OCI-LY7 (cell line): ENCODE results near the gene BHLHA15. TPM values are rescaled to one million over a fixed set of nuclear protein-coding genes. Genes with fewer than 3 reads are reported as not detected.

Experiments
- BruUV-seq: library from RNA; stranded (reverse); fragments of 400-500 nt; replicated peaks from 2 replicates; lab custom pipeline; 2021; lab: Mats Ljungman, UMichigan
- CTCF ChIA-PET: fragments of 300-600 bp; sonication (Branson Sonifier 250); formaldehyde crosslinking; loops from one replicate; lab custom pipeline; 2022; ENCODE audit warnings: antibody characterized with exemption; ENCODE audit not compliant: unreplicated experiment; lab: Charles Lee
- POLR2A ChIA-PET: fragments of 300-600 bp; sonication (Branson Sonifier 250); formaldehyde crosslinking; loops from one replicate; lab custom pipeline; 2022; ENCODE audit warnings: antibody characterized with exemption; lab: Charles Lee
- DNase-seq: peaks from one replicate; pipeline ENCODE4 v3.0.0-alpha.2; 2015; ENCODE audit warnings: low spot score
- H2AFZ ChIP-seq: fragments of 200-600 bp; sonication (generic), shearing (Covaris generic); 2 replicates; pipeline ENCODE4 v1.6.1; 2014; ENCODE audit warnings: mild to moderate bottlenecking, antibody characterized with exemption, low read length, moderate library complexity
- H3K27ac ChIP-seq: fragments of 200-600 bp; sonication (generic); 2 replicates; pipeline ENCODE4 v1.5.1; 2014; ENCODE audit warnings: mixed run types, low read depth, mild to moderate bottlenecking, moderate library complexity, low read length, inconsistent platforms; ENCODE audit not compliant: poor library complexity, severe bottlenecking
- H3K36me3 ChIP-seq: fragments of 200-600 bp; sonication (generic); 2 replicates; pipeline ENCODE4 v1.6.1; 2014; ENCODE audit warnings: mild to moderate bottlenecking, antibody characterized with exemption, low read length, moderate library complexity, mixed read lengths; ENCODE audit not compliant: insufficient read depth
- H3K4me1 ChIP-seq: fragments of 200-600 bp; sonication (generic); 2 replicates; pipeline ENCODE4 v1.5.1; 2014; ENCODE audit warnings: mild to moderate bottlenecking, low read length; ENCODE audit not compliant: insufficient read depth, poor library complexity, severe bottlenecking
- H3K4me2 ChIP-seq: fragments of 200-600 bp; sonication (generic); 2 replicates; pipeline ENCODE4 v1.6.1; 2014; ENCODE audit warnings: mild to moderate bottlenecking, low read length
- H3K4me3 ChIP-seq: fragments of 200-600 bp; sonication (generic); 2 replicates; pipeline ENCODE4 v1.5.1; 2014; ENCODE audit warnings: mild to moderate bottlenecking, low read depth, low read length; ENCODE audit not compliant: poor library complexity, severe bottlenecking
- H3K79me2 ChIP-seq: fragments of 200-600 bp; sonication (generic); 2 replicates; pipeline ENCODE4 v1.6.1; 2016; ENCODE audit warnings: low read depth, mild to moderate bottlenecking, low read length, moderate library complexity, mixed read lengths; ENCODE audit not compliant: insufficient read depth
- H3K9me2 ChIP-seq: fragments of 200-600 bp; sonication (generic); 2 replicates; pipeline ENCODE4 v1.6.1; 2016; ENCODE audit warnings: mild to moderate bottlenecking, low read length, mixed read lengths; ENCODE audit not compliant: insufficient read depth
- H3K9me3 ChIP-seq: fragments of 200-600 bp; sonication (generic); 2 replicates; pipeline ENCODE4 v1.6.1; 2014; ENCODE audit warnings: mild to moderate bottlenecking, mixed run types, low read length, mixed read lengths
- H4K20me1 ChIP-seq: fragments of 200-600 bp; sonication (generic); 2 replicates; pipeline ENCODE4 v1.6.1; 2014; ENCODE audit warnings: mild to moderate bottlenecking, antibody characterized with exemption, low read length, moderate library complexity, mixed read lengths; ENCODE audit not compliant: insufficient read depth
- CTCF ChIP-seq: fragments of 200-600 bp; sonication (generic); conservative IDR thresholded peaks from 2 replicates; pipeline ENCODE4 v1.5.1; 2014; ENCODE audit warnings: mild to moderate bottlenecking, antibody characterized with exemption, low read length, moderate library complexity, mixed read lengths
- EZH2phosphoT487 ChIP-seq: fragments of 200-600 bp; sonication (generic); IDR thresholded peaks from 2 replicates; pipeline ENCODE4 v1.6.1; 2018; ENCODE audit warnings: low read depth, borderline replicate concordance, mild to moderate bottlenecking, mixed run types, antibody characterized with exemption, low read length, moderate library complexity, mixed read lengths
- intact Hi-C: fragments of 100-400 bp; cut with micrococcal nuclease; formaldehyde crosslinking; loops from one replicate; pipeline ENCODE4 v1.10.0; 2022; ENCODE audit not compliant: unreplicated experiment
- total RNA-seq, 2 experiments: library from RNA; depleted of rRNA in 1 of 2; stranded (reverse); fragments of >200 nt in 1 of 2; shearing (Covaris generic) in 1 of 2; gene quantifications; 2 replicates each; pipeline ENCODE4 v1.2.3, GENCODE V29; 2014 to 2022

The BHLHA15 gene
- total RNA-seq, 2 experiments from 2014 or later, result 0.69 to 4.3 TPM

DNA sequence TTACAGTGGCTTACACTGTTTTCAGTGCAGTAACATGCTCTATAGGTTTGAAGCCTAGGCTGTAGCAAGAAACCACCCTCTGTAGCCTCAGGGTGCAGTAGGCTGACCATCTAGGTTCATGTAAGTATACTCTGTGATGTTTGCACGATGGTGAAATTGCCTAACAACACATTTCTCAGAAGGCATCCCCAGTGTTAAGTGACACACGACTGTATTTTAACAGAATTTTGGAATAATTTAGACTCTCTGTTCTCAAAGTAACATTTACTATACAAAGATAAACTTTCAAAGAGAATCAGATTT is 44.6 kb upstream of the BHLHA15 start:
- Histone ChIP-seq H3K36me3 (peaks cover under 1% of the 10 kb centered on the region; the same call in 1 of the 2 replicates), H4K20me1 (no peaks in the 10 kb centered on the region), H3K9me3 (no peaks in the 10 kb centered on the region), H2AFZ (no peak overlapping the region), H3K4me2 (no peak overlapping the region), H3K4me1 (peaks cover 3% of the 10 kb centered on the region), H3K27ac (no peak overlapping the region), H3K4me3 (no peak overlapping the region), H3K79me2 (no peaks in the 10 kb centered on the region), H3K9me2 (no peaks in the 10 kb centered on the region)
- TF ChIP-seq CTCF, result no peak
- TF ChIP-seq EZH2phosphoT487, result no peak
- intact Hi-C loops, result loop anchor here (1.0 to 5.0 kb wide), 3 partner anchors 60 to 145 kb away; partner anchors contain the start of gene LMTK2
- CTCF ChIA-PET, result interaction anchor here (0.5 to 1.0 kb wide), 3 partner anchors 28 to 92 kb away, joined by 3 to 4 read pairs (median 3); no protein-coding TSS in a partner anchor
- DNase-seq, result no peak
- BruUV-seq, result no TSS peak
- POLR2A ChIA-PET, result interaction anchor here (0.7 kb wide), 1 partner anchor 144 kb away, joined by 3 read pairs; no protein-coding TSS in a partner anchor

DNA sequence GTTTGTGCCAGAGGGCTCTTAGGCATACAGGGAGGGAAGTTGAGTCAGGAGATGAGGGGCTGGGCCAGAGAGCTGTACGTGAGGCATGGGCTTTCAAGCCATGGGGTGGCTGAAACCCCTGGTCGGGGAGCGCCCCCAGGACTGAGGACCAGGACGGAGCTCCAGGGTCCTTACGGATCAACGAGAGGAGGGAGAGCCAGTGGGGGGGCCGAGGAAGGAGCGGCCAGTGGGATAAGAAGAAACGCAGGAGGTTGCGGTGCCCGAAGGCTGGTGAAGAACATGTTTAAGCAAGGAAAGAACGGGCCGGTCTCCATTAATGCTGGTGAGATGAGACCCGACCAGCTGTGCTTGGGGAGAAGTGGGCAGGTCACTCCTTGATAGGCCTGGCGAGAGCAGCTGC is 43.6 kb upstream of the BHLHA15 start:
- peaks cover 3% of the 10 kb centered on the region for H3K4me1 ChIP-seq
- no peaks in the 10 kb centered on the region for H3K9me3 ChIP-seq
- ChIA-PET POLR2A (interaction anchor here (1.8 kb wide), 1 partner anchor 12 kb away, joined by 5 read pairs; no protein-coding TSS in a partner anchor), CTCF (interaction anchor here (1.0 kb wide), 1 partner anchor 63 kb away, joined by 3 read pairs; no protein-coding TSS in a partner anchor)
- intact Hi-C loops, result loop anchor here (5.0 kb wide), 1 partner anchor 75 kb away; no protein-coding TSS in a partner anchor
- no peak overlapping the region for H3K4me3 ChIP-seq
- DNase-seq, result no peak
- H3K27ac ChIP-seq, result no peak overlapping the region
- no peak overlapping the region for H2AFZ ChIP-seq
- H3K79me2 ChIP-seq, result no peaks in the 10 kb centered on the region
- peaks cover 4% of the 10 kb centered on the region; the same call in 1 of the 2 replicates for H3K36me3 ChIP-seq
- H4K20me1 ChIP-seq, result no peaks in the 10 kb centered on the region
- no TSS peak for BruUV-seq
- TF ChIP-seq EZH2phosphoT487, result no peak
- no peak for TF ChIP-seq CTCF
- H3K4me2 ChIP-seq, result no peak overlapping the region
- H3K9me2 ChIP-seq, result no peaks in the 10 kb centered on the region
